HCT116 (cell line): ENCODE data around the gene CAPN15. TPM values are rescaled to one million over a fixed set of nuclear protein-coding genes. Genes with fewer than 3 reads are reported as not detected.

Source experiments
- ATAC-seq: fragments of 200-7000 bp; cut with Tn5 transposase; 2 replicates; pipeline ENCODE4 v1.9.1; 2020; ENCODE audit warnings: mild to moderate bottlenecking, moderate library complexity
- BruUV-seq: library from RNA; stranded (reverse); fragments of 400-500 nt; replicated peaks from 2 replicates; lab custom pipeline; 2021; lab: Mats Ljungman, UMichigan
- CTCF ChIA-PET: fragments of 300-600 bp; sonication (Branson Sonifier 250); formaldehyde crosslinking; loops from one replicate; lab custom pipeline; 2021; ENCODE audit warnings: antibody characterized with exemption; lab: Charles Lee
- POLR2A ChIA-PET: fragments of 300-600, 350-600 bp; sonication (Branson Sonifier 250); formaldehyde crosslinking; loops from one replicate; lab custom pipeline; 2021; ENCODE audit warnings: antibody characterized with exemption; lab: Charles Lee
- RAD21 ChIA-PET, 2 experiments: fragments of 300-600 bp; sonication (Branson Sonifier 250); formaldehyde crosslinking; loops; one replicate each; lab custom pipeline; 2023; ENCODE audit warnings: low total read pairs in 2 of 2; ENCODE audit not compliant: uncharacterized antibody in 2 of 2, unreplicated experiment in 2 of 2, low non-redundant PET in 1 of 2; lab: Charles Lee
- DNase-seq: peaks from one replicate; pipeline ENCODE4 v3.0.0-alpha.2; 2010; ENCODE audit warnings: low read depth, low spot score
- H2AFZ ChIP-seq: fragments of 200-600 bp; shearing (Covaris generic), sonication (generic); 2 replicates; pipeline ENCODE4 v1.6.1; 2017; ENCODE audit warnings: low read depth, mixed run types, mixed read lengths, antibody characterized with exemption, low read length; ENCODE audit not compliant: poor library complexity, severe bottlenecking
- H3K27ac ChIP-seq: 2 replicates; pipeline ENCODE4 v1.5.1; 2012; ENCODE audit warnings: low read depth, low read length
- H3K27me3 ChIP-seq: fragments of 200-600 bp; sonication (generic); 2 replicates; pipeline ENCODE4 v1.6.1; 2016; ENCODE audit warnings: mixed run types, low read length, mixed read lengths; ENCODE audit not compliant: insufficient read depth
- H3K36me3 ChIP-seq, 2 experiments: fragments of 200-500 bp in 1 of 2; fragments of 200-600 bp in 1 of 2; sonication (Bioruptor generic) in 1 of 2; sonication (generic) in 1 of 2; 2 replicates each; pipeline versions ENCODE4 v1.5.1 to v1.6.1; 2014 to 2016; ENCODE audit warnings: low read length in 2 of 2, inconsistent platforms in 1 of 2, mixed read lengths in 1 of 2, mixed run types in 1 of 2; ENCODE audit not compliant: insufficient read depth in 2 of 2, control insufficient read depth in 1 of 2
- H3K4me1 ChIP-seq, 2 experiments: fragments of 200-600 bp in 1 of 2; sonication (generic) in 1 of 2; 2 replicates each; pipeline versions ENCODE4 v1.5.1 to v1.6.1; 2012 to 2017; ENCODE audit warnings: low read length in 2 of 2, inconsistent platforms in 1 of 2, mild to moderate bottlenecking in 1 of 2, mixed read lengths in 1 of 2, mixed run types in 1 of 2, moderate library complexity in 1 of 2; ENCODE audit not compliant: insufficient read depth in 2 of 2, control insufficient read depth in 1 of 2
- H3K4me2 ChIP-seq: fragments of 200-600 bp; sonication (generic); 2 replicates; pipeline ENCODE4 v1.6.1; 2017; ENCODE audit warnings: mixed run types, low read length, mixed read lengths
- H3K4me3 ChIP-seq, 2 experiments: fragments of 200-600 bp in 1 of 2; sonication (generic) in 1 of 2; replicated peaks in 1 of 2; 2 replicates each; pipeline ENCODE4 v1.5.1; 2011 to 2016; ENCODE audit warnings: low read length in 2 of 2, control low read depth in 1 of 2, low read depth in 1 of 2, mild to moderate bottlenecking in 1 of 2, mixed read lengths in 1 of 2, mixed run types in 1 of 2
- H3K79me2 ChIP-seq: fragments of 200-600 bp; sonication (generic); 2 replicates; pipeline ENCODE4 v1.6.1; 2017; ENCODE audit warnings: mild to moderate bottlenecking, mixed run types, low read length, moderate library complexity, mixed read lengths; ENCODE audit not compliant: insufficient read depth
- H3K9ac ChIP-seq: fragments of 200-600 bp; sonication (generic); 2 replicates; pipeline ENCODE4 v1.6.1; 2016; ENCODE audit warnings: low read length, mixed read lengths
- H3K9me2 ChIP-seq: fragments of 200-600 bp; sonication (generic), shearing (Covaris generic); 2 replicates; pipeline ENCODE4 v1.6.1; 2017; ENCODE audit warnings: mixed run types, mild to moderate bottlenecking, moderate library complexity; ENCODE audit not compliant: insufficient read depth
- H3K9me3 ChIP-seq, 2 experiments: fragments of 200-500 bp in 1 of 2; fragments of 200-600 bp in 1 of 2; sonication (Bioruptor generic) in 1 of 2; sonication (generic) in 1 of 2; 2 replicates each; pipeline ENCODE4 v1.6.1; 2014 to 2017; ENCODE audit warnings: low read length in 2 of 2, mixed read lengths in 2 of 2, inconsistent platforms in 1 of 2, low read depth in 1 of 2, mild to moderate bottlenecking in 1 of 2, mixed run types in 1 of 2, moderate library complexity in 1 of 2; ENCODE audit not compliant: control insufficient read depth in 1 of 2, insufficient read depth in 1 of 2
- H4K20me1 ChIP-seq: fragments of 200-600 bp; sonication (generic), shearing (Covaris generic); 2 replicates; pipeline ENCODE4 v1.6.1; 2017; ENCODE audit warnings: mixed run types, mild to moderate bottlenecking, moderate library complexity; ENCODE audit not compliant: insufficient read depth
- CEBPB ChIP-seq: IDR thresholded peaks from 2 replicates; pipeline ENCODE4 v1.6.1; 2012; ENCODE audit warnings: low read depth
- EZH2 ChIP-seq: fragments of 200-600 bp; sonication (generic); IDR thresholded peaks from 2 replicates; pipeline ENCODE4 v1.6.1; 2017; ENCODE audit warnings: antibody characterized with exemption, mixed run types
- FOSL1 ChIP-seq: IDR thresholded peaks from 2 replicates; pipeline ENCODE4 v1.6.1; 2012; ENCODE audit warnings: low read depth
- JUND ChIP-seq: IDR thresholded peaks from 2 replicates; pipeline ENCODE4 v1.6.1; 2012
- MAX ChIP-seq: IDR thresholded peaks from 2 replicates; pipeline ENCODE4 v1.6.1; 2012
- POLR2A ChIP-seq: IDR thresholded peaks from 2 replicates; pipeline ENCODE4 v1.7.0; 2011; ENCODE audit warnings: borderline replicate concordance; ENCODE audit not compliant: insufficient read depth, insufficient read length; ENCODE audit errors: extremely low read depth
- RAD21 ChIP-seq: IDR thresholded peaks from 2 replicates; pipeline ENCODE4 v1.6.1; 2012; ENCODE audit warnings: low read depth, mild to moderate bottlenecking
- SIN3A ChIP-seq: IDR thresholded peaks from 2 replicates; pipeline ENCODE4 v1.6.1; 2012; ENCODE audit warnings: low read depth
- SP1 ChIP-seq: IDR thresholded peaks from 2 replicates; pipeline ENCODE4 v1.6.1; 2012; ENCODE audit warnings: low read depth
- SRF ChIP-seq: IDR thresholded peaks from 2 replicates; pipeline ENCODE4 v1.6.1; 2012; ENCODE audit warnings: low read depth
- TCF7L2 ChIP-seq: IDR thresholded peaks from 2 replicates; pipeline ENCODE4 v1.7.0; 2011; ENCODE audit warnings: borderline replicate concordance, inconsistent platforms; ENCODE audit not compliant: insufficient read depth, insufficient read length; ENCODE audit errors: extremely low read depth
- YY1 ChIP-seq: IDR thresholded peaks from 2 replicates; pipeline ENCODE4 v1.6.1; 2011; ENCODE audit warnings: low read length, low read depth, moderate library complexity, mild to moderate bottlenecking; ENCODE audit not compliant: insufficient replicate concordance; ENCODE audit errors: extremely low read depth
- ZBTB33 ChIP-seq: IDR thresholded peaks from 2 replicates; pipeline ENCODE4 v1.6.1; 2011; ENCODE audit warnings: mild to moderate bottlenecking, low read length, moderate library complexity; ENCODE audit not compliant: insufficient replicate concordance; ENCODE audit errors: extremely low read depth
- ZNF274 ChIP-seq: fragments of 200-500 bp; sonication (Bioruptor generic); IDR thresholded peaks from 2 replicates; pipeline ENCODE4 v1.6.1; 2014; ENCODE audit warnings: mild to moderate bottlenecking, low read depth, low read length, inconsistent platforms
- intact Hi-C: fragments of 100-400 bp; cut with micrococcal nuclease; formaldehyde crosslinking; loops from 2 replicates; pipeline ENCODE4 v1.10.0; 2022
- total RNA-seq: library from RNA; stranded (reverse); gene quantifications from one replicate; pipeline ENCODE4 v1.2.1, GENCODE V29; 2021; ENCODE audit not compliant: unreplicated experiment
- TF ChIP-seq, protein P1 (sequence below), 3 experiments: fragments of 200-600 bp in 1 of 3; sonication (generic) in 1 of 3; IDR thresholded peaks in 2 of 3; conservative IDR thresholded peaks in 1 of 3; 2 replicates each; pipeline ENCODE4 v1.5.1; 2012 to 2017; ENCODE audit warnings: low read depth in 2 of 3, low read length in 2 of 3, antibody characterized with exemption in 1 of 3, borderline replicate concordance in 1 of 3, control low read depth in 1 of 3, mild to moderate bottlenecking in 1 of 3, mixed read lengths in 1 of 3, mixed run types in 1 of 3, moderate library complexity in 1 of 3; ENCODE audit not compliant: insufficient read depth in 1 of 3

CAPN15 gene
- total RNA-seq, 1 experiment from 2014 or later: 39.0 TPM

DNA sequence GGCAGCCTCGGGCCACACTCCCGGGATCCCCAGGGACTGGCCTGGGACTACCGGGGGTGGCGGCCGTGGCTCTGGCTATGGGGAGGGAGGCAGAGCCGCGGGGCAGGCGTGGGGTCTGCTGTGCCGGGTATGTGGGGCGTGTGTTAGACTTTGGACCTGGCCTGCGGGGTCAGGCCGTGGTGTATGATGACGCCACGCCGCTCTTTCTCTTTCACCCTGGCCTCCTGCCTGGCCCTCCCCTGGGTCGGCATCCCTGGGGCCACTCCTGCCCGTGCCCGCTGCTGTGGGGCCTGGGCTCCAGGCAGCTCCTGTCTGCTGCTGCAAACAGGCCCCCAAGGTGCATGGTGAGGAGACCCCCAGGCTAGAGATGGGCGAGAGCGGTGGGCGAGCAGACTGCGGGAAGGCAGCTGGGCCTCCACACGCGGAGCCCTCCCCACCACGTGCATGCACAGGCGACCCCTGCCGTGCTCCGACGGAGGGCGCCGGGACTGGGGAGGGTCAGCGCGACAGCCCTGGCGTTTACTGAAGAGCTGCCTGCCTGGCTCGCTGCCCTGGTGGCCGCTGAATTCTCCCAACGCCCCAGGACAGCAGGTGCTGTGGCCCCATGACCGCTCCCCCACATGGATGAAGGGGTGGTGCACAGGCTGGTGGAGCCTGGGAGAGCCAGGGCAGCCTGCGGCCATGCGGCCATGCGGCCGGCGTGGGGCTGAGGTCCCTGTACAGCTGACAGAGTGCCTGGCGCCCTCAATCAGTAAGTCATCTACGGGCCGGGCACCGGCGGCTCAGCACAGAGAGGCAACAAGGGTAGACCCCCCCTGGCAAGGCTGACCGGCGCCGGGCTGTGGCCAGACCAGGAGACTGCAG, 16.0 kb downstream of the CAPN15 start:
- no peak for ATAC-seq
- Histone ChIP-seq H3K4me1 (no peaks in the 10 kb centered on the region), H3K4me2 (no peak overlapping the region), H3K36me3 (no peaks in the 10 kb centered on the region), H4K20me1 (no peaks in the 10 kb centered on the region), H3K9me2 (no peaks in the 10 kb centered on the region), H3K4me3 (no peak overlapping the region), H3K9me3 (no peaks in the 10 kb centered on the region), H2AFZ (no peak overlapping the region), H3K27me3 (no peaks in the 10 kb centered on the region), H3K79me2 (peaks cover 41% of the 10 kb centered on the region), H3K9ac (no peak overlapping the region), H3K27ac (no peak overlapping the region; the same call in 1 of the 2 replicates)
- ChIA-PET POLR2A (no interaction called here), CTCF (no interaction called here), RAD21 (no interaction called here)
- intact Hi-C loops: no loop called here
- TF ChIP-seq EZH2: no peak
- no peak for TF ChIP-seq MAX
- TF ChIP-seq SP1: no peak
- no peak for TF ChIP-seq ZBTB33
- TF ChIP-seq FOSL1: no peak
- TF ChIP-seq, protein P1, sequence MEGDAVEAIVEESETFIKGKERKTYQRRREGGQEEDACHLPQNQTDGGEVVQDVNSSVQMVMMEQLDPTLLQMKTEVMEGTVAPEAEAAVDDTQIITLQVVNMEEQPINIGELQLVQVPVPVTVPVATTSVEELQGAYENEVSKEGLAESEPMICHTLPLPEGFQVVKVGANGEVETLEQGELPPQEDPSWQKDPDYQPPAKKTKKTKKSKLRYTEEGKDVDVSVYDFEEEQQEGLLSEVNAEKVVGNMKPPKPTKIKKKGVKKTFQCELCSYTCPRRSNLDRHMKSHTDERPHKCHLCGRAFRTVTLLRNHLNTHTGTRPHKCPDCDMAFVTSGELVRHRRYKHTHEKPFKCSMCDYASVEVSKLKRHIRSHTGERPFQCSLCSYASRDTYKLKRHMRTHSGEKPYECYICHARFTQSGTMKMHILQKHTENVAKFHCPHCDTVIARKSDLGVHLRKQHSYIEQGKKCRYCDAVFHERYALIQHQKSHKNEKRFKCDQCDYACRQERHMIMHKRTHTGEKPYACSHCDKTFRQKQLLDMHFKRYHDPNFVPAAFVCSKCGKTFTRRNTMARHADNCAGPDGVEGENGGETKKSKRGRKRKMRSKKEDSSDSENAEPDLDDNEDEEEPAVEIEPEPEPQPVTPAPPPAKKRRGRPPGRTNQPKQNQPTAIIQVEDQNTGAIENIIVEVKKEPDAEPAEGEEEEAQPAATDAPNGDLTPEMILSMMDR (IDR thresholded peaks at IDR 0.05 in 2 of 3, conservative IDR thresholded peaks at IDR 0.05 in 1 of 3; ENCODE audit: borderline replicate concordance in 1 of 3, insufficient read depth in 1 of 3, low read depth in 2 of 3, low read length in 2 of 3): no peak
- TF ChIP-seq YY1: no peak
- TF ChIP-seq RAD21: no peak
- no peak for TF ChIP-seq TCF7L2
- TF ChIP-seq SRF: no peak
- no peak for TF ChIP-seq ZNF274
- TF ChIP-seq POLR2A: no peak
- TF ChIP-seq JUND: no peak
- TF ChIP-seq CEBPB: no peak
- TF ChIP-seq SIN3A: no peak
- BruUV-seq: no TSS peak
- no peak for DNase-seq
